HEK293T (cell line): Measurements from ENCODE around the gene C1orf232.

Source experiments
- CTCF ChIA-PET: fragments of 350-600 bp; formaldehyde crosslinking; extraction: SDS; loops from one replicate; lab custom pipeline; 2021; ENCODE audit warnings: antibody characterized with exemption, inconsistent platforms; lab: Yijun Ruan, JAX
- POLR2A ChIA-PET: fragments of 350-600 bp; formaldehyde crosslinking; extraction: SDS; loops from one replicate; lab custom pipeline; 2020; ENCODE audit warnings: antibody characterized with exemption, inconsistent platforms; lab: Yijun Ruan, JAX
- DNase-seq: peaks from one replicate; pipeline ENCODE4 v3.0.0; 2012; ENCODE audit warnings: mixed read lengths; ENCODE audit errors: extremely low spot score
- ARNT ChIP-seq: fragments of 450-650 bp; IDR thresholded peaks from 2 replicates; pipeline ENCODE4 v1.6.1; 2017; ENCODE audit warnings: mild to moderate bottlenecking
- BHLHE40 ChIP-seq: fragments of 450-650 bp; IDR thresholded peaks from 2 replicates; pipeline ENCODE4 v1.6.1; 2016; ENCODE audit warnings: mild to moderate bottlenecking, moderate library complexity, borderline replicate concordance
- CTBP1 ChIP-seq: fragments of 450-650 bp; IDR thresholded peaks from 2 replicates; pipeline ENCODE4 v1.6.1; 2016; ENCODE audit warnings: borderline replicate concordance
- ELF4 ChIP-seq: fragments of 450-650 bp; IDR thresholded peaks from 2 replicates; pipeline ENCODE4 v1.6.1; 2017; ENCODE audit warnings: antibody characterized with exemption
- FOXA1 ChIP-seq: fragments of 450-650 bp; IDR thresholded peaks from 2 replicates; pipeline ENCODE4 v1.6.1; 2016; ENCODE audit warnings: mild to moderate bottlenecking
- FOXK2 ChIP-seq: fragments of 450-650 bp; IDR thresholded peaks from 2 replicates; pipeline ENCODE4 v1.6.1; 2016; ENCODE audit warnings: mild to moderate bottlenecking
- FOXM1 ChIP-seq: fragments of 450-650 bp; IDR thresholded peaks from 2 replicates; pipeline ENCODE4 v1.6.1; 2017; ENCODE audit warnings: mild to moderate bottlenecking, borderline replicate concordance
- HDGF ChIP-seq: fragments of 450-650 bp; IDR thresholded peaks from 2 replicates; pipeline ENCODE4 v1.6.1; 2017; ENCODE audit warnings: antibody characterized with exemption, borderline replicate concordance
- L3MBTL2 ChIP-seq: fragments of 450-650 bp; conservative IDR thresholded peaks from 2 replicates; pipeline ENCODE4 v1.6.1; 2016; ENCODE audit warnings: mild to moderate bottlenecking
- LEF1 ChIP-seq: fragments of 450-650 bp; IDR thresholded peaks from 2 replicates; pipeline ENCODE4 v1.6.1; 2017; ENCODE audit warnings: mild to moderate bottlenecking, borderline replicate concordance
- NFRKB ChIP-seq: fragments of 450-650 bp; IDR thresholded peaks from 2 replicates; pipeline ENCODE4 v1.6.1; 2016; ENCODE audit warnings: mild to moderate bottlenecking, moderate library complexity
- SP1 ChIP-seq: fragments of 450-650 bp; IDR thresholded peaks from 2 replicates; pipeline ENCODE4 v1.6.1; 2017
- SUZ12 ChIP-seq: fragments of 450-650 bp; IDR thresholded peaks from 2 replicates; pipeline ENCODE4 v1.6.1; 2016; ENCODE audit warnings: mild to moderate bottlenecking
- TARDBP ChIP-seq: fragments of 450-650 bp; IDR thresholded peaks from 2 replicates; pipeline ENCODE4 v1.6.1; 2016
- ZNF384 ChIP-seq: fragments of 450-650 bp; IDR thresholded peaks from 2 replicates; pipeline ENCODE4 v1.6.1; 2016
- TF ChIP-seq, protein P1 (sequence below): fragments of 450-650 bp; IDR thresholded peaks from 2 replicates; pipeline ENCODE4 v1.6.1; 2016

The C1orf232 gene

DNA sequence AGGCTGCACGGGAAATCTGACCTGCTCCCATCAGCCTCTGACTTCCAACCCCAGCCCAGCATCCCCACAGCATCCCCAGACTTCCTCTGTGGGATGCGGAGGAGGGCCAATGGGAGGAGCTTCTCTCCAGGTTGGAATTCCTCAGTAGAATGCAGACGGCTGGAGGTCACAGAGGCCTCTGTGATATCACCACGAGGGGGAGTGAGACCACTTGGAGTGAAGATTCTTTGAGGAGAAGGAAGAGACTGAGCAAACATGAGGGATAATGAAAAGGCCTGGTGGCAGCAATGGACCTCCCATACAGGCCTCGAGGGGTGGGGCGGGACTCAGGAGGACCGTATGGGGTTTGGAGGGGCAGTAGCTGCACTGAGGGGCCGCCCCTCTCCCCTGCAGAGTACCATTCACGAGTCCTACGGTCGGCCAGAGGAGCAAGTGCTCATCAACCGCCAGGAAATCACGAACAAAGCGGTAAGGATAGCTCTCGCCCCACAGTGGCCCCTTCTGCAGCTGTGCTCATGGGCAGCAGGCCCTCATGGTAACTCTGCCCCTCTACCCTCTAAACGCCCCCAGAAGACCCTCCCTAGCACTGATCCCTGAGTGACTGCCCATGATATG lies 21.7 kb upstream of the C1orf232 start, which contains the start of gene CATSPER4:
Gene CATSPER4, plus strand, starts transcription at position 230 of the 615 bp plus-strand sequence. Its CDS starts 26 bp downstream, at position 256.
- TF ChIP-seq TARDBP = no peak
- no peak for TF ChIP-seq SP1
- TF ChIP-seq L3MBTL2 = no peak
- no peak for TF ChIP-seq LEF1
- TF ChIP-seq NFRKB = no peak
- no peak for TF ChIP-seq FOXK2
- no peak for TF ChIP-seq BHLHE40
- no peak for TF ChIP-seq ELF4
- no peak for TF ChIP-seq CTBP1
- POLR2A ChIA-PET = interaction anchor here (1.0 to 2.8 kb wide), 2 partner anchors 21 to 44 kb away, joined by 6 to 8 read pairs; partner anchors contain the start of genes CEP85 and ZNF593
- CTCF ChIA-PET = interaction anchor here (0.5 to 2.8 kb wide), 5 partner anchors 16 to 300 kb away, joined by 3 to 11 read pairs (median 3); partner anchors contain the start of gene CEP85
- peak; percentile 59 for DNase-seq

DNA sequence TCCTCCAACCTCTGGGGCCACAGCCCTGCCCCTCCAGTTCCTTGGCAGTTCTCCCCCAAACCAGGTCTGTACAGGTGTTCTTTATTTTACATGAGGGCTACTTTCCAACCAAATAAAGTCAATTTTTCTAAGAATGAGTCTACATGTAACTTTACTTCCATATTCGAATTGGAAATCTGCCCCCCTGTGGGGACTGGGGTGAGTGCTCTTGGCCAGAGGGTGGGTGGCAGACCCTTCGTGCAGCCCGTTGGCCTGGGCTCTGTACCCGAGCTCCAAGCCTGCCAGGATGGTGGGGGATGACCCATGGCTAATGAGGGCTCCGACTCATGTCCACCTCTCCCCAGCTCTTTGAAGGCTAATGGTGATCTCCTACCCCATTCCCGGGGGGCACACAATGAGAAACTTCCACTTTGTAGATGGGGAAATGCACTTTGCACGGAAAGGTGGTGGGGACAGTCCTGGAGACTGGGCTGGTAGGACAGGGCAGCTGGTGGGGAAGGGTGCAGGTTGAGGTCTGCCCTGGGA lies 21.1 kb upstream of the C1orf232 start:
- TF ChIP-seq LEF1 (no peak), TARDBP (no peak), BHLHE40 (no peak), HDGF (no peak), L3MBTL2 (no peak), ELF4 (no peak), NFRKB (no peak), FOXK2 (no peak), SUZ12 (no peak), FOXA1 (no peak), ZNF384 (no peak), SP1 (no peak), ARNT (no peak), FOXM1 (no peak), CTBP1 (no peak)
- TF ChIP-seq, protein P1, sequence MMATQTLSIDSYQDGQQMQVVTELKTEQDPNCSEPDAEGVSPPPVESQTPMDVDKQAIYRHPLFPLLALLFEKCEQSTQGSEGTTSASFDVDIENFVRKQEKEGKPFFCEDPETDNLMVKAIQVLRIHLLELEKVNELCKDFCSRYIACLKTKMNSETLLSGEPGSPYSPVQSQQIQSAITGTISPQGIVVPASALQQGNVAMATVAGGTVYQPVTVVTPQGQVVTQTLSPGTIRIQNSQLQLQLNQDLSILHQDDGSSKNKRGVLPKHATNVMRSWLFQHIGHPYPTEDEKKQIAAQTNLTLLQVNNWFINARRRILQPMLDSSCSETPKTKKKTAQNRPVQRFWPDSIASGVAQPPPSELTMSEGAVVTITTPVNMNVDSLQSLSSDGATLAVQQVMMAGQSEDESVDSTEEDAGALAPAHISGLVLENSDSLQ = no peak
- POLR2A ChIA-PET = interaction anchor here (1.0 to 2.8 kb wide), 2 partner anchors 20 to 44 kb away, joined by 6 to 8 read pairs; partner anchors contain the start of genes CEP85 and ZNF593

DNA sequence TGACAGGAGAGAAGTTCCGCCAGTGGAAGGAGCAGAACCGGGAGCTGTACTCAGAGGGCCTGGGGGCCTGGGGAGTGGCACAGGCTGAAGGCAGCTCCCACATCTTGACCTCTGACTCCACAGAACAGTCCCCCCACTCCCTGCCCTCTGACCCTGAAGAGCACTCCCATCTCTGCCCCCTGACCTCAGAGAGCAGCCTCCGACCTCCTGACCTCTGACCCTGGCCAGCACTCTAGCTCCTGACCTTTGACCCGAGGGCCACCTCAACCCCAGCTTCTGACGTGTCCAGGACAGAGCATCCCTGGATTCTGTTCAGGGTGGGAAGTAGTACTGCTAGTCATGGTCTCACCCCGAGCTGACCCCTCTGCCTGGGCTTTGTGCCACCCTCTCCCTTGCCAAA lies 20.6 kb upstream of the C1orf232 start:
- no peak for DNase-seq
- TF ChIP-seq NFRKB (no peak), BHLHE40 (no peak), FOXA1 (no peak), ZNF384 (no peak), TARDBP (no peak), L3MBTL2 (no peak), CTBP1 (no peak), FOXM1 (no peak), FOXK2 (no peak)
- TF ChIP-seq, protein P1 = no peak
- POLR2A ChIA-PET = interaction anchor here (2.8 kb wide), 1 partner anchor 19 kb away, joined by 8 read pairs; the partner anchor contains the start of gene ZNF593
- CTCF ChIA-PET = interaction anchor here (2.8 kb wide), 1 partner anchor 45 kb away, joined by 11 read pairs; the partner anchor contains the start of gene CEP85

More for the DNA sequence above, 21.1 kb upstream of the C1orf232 start:
- DNase-seq = no peak
- CTCF ChIA-PET = interaction anchor here (0.5 to 2.8 kb wide), 5 partner anchors 16 to 300 kb away, joined by 3 to 11 read pairs (median 3); partner anchors contain the start of gene CEP85

DNA sequence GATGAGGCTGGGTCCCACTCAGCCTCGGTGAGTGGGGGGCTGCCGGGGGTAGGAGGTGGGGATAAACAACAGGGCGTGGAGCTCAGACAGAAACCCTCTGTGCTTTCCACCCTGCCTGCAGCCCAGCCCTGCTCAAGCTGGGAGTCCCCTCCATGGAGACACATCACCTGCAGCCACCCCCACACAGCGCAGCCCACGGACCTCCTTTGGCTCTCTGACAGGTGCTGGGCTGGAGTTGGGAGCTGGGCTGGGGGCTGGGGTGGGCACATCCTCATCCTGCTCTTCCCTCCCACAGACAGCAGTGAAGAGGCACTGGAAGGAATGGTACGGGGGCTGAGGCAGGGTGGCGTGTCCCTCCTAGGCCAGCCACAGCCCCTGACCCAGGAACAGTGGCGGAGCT lies 19.7 kb upstream of the C1orf232 start:
- DNase-seq = no peak
- ChIA-PET CTCF (no interaction called here), POLR2A (interaction anchor here (2.8 kb wide), 1 partner anchor 19 kb away, joined by 8 read pairs; the partner anchor contains the start of gene ZNF593)
- TF ChIP-seq TARDBP = no peak
- no peak for TF ChIP-seq ZNF384

DNA sequence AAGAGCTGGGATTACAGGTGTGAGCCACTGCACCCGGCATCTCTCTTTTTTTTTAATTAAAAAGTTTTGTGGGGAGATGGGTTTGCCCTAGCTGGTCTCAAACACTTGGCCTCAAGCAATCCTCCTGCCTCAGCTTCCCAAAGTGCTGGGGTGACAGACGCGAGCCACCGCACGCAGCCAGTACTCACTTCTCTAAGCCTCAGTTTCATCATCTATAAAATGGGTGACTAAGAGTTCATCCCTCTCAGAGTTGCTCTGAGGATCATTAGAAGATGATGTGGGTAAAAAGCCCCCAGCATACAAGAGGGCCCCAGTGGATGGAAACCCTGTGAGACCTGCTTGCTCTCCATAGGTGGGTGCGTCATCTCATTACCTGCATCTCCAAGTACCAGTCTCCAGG lies 19.1 kb upstream of the C1orf232 start:
- DNase-seq = no peak
- POLR2A ChIA-PET = interaction anchor here (0.6 to 1.1 kb wide), 2 partner anchors 16 to 46 kb away, joined by 3 read pairs; partner anchors contain the start of genes CEP85 and ZNF593OS
- CTCF ChIA-PET = no interaction called here
- TF ChIP-seq CTBP1 = no peak
- no peak for TF ChIP-seq TARDBP
- TF ChIP-seq FOXM1 = no peak
- TF ChIP-seq ZNF384 = no peak
- no peak for TF ChIP-seq FOXA1
- TF ChIP-seq HDGF = no peak
- TF ChIP-seq FOXK2 = no peak
- no peak for TF ChIP-seq BHLHE40
- no peak for TF ChIP-seq ARNT
- TF ChIP-seq SUZ12 = no peak
- no peak for TF ChIP-seq SP1
- TF ChIP-seq, protein P1 = no peak
- TF ChIP-seq L3MBTL2 = no peak
- TF ChIP-seq NFRKB = no peak
- no peak for TF ChIP-seq ELF4
- no peak for TF ChIP-seq LEF1
